Measurements from ENCODE around the gene DHRS9.

DHRS9 gene

DNA sequence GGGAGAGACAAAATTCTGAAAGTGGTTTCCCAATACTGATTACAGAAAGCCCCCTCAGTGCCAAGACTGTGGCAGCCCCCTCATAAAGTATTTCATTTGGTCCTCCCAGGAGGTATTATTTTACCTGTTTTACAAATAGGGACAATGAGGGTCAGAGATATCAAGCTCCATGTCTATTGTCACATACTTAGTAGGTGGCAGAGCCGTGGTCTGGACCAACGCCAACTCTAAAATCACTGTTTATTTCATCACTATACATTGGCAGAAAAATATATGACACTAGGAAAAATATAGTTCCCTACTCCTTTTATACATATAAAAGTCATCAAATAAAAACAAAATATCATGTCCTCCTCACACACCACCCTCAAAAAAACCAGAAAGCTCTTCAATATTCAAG is 68.6 kb downstream of the DHRS9 start:
- no peak for DNase-seq

DNA sequence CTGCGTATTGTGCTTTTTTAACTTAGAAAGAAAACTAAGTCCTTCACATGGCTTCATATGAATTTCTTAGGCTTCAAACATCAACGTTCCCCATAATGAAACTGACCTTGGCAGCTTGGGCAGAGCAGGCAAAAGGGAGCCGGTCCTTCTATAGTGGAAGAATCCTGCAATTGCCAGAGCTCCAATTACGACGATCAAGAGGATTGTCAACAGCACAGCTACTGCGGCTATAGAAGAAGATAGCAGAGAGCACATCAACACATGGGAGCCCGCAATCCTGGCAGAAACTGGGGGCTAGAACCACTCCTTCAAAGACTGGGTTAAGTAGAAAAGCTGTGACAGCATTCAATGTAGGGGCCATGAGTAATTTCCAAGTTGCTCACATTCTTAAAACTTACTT is 69.8 kb downstream of the DHRS9 start:
- DNase-seq: no peak

DNA sequence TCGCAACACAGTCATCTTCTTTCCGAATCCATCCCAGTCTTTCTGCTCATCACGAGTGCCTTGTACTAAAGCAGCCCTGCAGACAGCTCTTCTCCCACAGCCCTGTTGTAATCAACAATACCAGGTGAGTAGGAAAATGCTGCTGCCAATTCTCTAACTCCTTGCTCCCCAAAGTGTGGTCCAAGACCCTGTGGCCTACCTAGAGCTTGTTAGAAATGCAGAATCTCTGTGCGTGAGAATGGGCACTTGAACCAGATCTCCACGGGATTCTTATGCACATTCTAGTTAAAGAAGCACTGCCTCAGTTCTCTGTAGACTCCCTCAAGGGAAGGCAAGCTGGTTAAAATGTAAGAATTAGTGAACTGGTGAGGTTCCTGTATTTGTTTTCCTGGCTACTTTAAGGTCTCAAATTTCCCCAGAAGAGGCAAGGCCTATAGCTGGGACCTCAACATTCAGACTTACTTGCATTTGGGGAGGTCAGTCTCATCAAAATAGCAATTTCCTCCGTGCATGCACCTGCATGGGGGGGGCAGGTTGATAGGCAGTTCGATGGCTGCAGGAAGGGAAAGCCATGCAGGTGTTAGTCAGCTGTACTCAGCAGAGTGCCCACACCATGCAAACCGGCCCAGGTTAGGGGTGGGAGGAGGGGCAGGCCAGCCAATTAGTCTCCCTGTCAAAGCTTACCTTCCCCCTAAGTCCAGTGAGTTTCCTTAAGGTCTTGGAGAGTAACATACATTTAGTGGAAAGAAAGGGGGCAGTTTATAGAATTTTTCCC is 70.8 kb downstream of the DHRS9 start:
- DNase-seq: no peak

DNA sequence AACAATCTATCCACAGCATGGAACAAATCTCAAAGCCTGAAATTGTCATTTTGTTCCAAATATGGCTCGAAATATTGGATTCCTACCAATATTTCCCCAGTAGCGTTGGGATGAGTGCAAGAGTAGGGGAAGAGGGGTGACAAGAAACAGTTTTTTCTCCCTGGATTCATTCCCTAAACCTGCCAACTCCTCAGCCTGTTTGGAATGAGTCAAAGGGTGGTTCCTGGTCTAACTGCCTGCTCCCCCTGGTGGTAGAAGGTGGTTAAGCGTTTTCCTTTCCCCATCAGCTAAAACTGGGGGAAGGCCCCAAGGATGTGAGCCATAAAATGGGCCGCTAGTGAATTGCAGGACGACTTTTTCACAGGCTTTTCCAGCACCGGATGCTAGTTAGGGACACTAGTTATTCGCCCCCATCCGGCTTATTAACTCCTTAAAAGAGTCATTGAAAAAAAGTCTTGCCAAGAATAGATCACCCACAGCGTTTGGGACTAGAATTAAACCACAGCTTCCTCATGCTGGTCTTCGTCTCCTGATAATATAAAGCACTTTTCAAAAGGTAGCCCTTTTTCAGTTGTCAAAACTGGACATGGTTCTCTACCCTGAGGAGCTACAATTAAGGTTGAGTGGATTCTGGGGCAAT is 72.5 kb downstream of the DHRS9 start:
- no peak for DNase-seq

GRCh38 chr2:169143998-169144397 is 74.6 kb downstream of the DHRS9 start:
- DNase-seq: no peak
